SU-DHL-6 (cell line): ENCODE measurements around the gene CORO7.

ENCODE experiments used
- EZH2phosphoT487 ChIP-seq: fragments of 200-600 bp; sonication (generic), shearing (Covaris generic); conservative IDR thresholded peaks from 2 replicates; pipeline ENCODE4 v1.6.1; 2018; ENCODE audit warnings: mild to moderate bottlenecking, antibody characterized with exemption, low read length, moderate library complexity, mixed read lengths
- TF ChIP-seq, protein P1 (sequence below): fragments of 200-600 bp; sonication (generic); IDR thresholded peaks from one replicate; pipeline ENCODE4 v1.5.1; 2017; ENCODE audit warnings: antibody characterized with exemption, mild to moderate bottlenecking, low read length, moderate library complexity; ENCODE audit not compliant: insufficient read depth, poor library complexity, severe bottlenecking

DNA sequence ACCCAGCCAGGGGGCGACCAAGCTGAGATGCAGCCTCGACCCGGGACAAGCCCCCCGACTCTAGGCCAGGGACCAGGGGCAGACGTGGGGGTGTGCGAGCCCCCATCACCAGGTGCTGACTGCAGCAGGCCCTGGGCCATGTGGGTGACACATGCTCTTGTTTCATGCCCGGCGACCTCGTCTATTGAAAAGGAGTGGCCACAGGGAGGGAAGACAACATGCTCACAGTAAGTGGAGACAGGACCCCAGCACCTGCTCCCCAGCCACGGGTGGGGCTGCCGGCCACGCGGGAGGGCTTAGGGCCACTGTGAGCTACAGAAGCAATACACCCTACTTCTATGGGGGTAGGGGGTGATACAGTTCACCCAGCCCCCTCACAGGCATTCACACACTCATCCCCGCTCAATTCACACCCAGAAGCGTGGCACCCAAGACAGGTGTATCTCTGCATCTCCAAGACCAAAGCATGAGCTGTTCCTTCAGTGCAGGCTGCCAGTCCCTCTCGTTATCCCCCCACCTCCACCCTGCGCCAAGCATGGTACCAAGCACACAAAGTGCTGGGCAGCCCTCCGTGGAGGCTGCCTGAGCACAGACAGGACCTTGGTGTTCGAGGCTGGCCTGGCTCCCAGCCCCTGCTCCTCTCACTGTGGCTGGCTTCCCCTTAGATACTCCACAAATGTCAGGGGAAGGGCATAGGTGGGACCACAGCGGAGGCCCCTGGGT lies 31.2 kb downstream of the CORO7 start:
- TF ChIP-seq, protein P1, sequence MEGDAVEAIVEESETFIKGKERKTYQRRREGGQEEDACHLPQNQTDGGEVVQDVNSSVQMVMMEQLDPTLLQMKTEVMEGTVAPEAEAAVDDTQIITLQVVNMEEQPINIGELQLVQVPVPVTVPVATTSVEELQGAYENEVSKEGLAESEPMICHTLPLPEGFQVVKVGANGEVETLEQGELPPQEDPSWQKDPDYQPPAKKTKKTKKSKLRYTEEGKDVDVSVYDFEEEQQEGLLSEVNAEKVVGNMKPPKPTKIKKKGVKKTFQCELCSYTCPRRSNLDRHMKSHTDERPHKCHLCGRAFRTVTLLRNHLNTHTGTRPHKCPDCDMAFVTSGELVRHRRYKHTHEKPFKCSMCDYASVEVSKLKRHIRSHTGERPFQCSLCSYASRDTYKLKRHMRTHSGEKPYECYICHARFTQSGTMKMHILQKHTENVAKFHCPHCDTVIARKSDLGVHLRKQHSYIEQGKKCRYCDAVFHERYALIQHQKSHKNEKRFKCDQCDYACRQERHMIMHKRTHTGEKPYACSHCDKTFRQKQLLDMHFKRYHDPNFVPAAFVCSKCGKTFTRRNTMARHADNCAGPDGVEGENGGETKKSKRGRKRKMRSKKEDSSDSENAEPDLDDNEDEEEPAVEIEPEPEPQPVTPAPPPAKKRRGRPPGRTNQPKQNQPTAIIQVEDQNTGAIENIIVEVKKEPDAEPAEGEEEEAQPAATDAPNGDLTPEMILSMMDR = no peak
- no peak for TF ChIP-seq EZH2phosphoT487
